Heart left ventricle (tissue), 13 donors: ENCODE measurements around the gene VARS1.

Experiments used
- CTCF ChIP-seq, 12 donors: fragments of 200-600 bp; sonication (generic) in 4 of 12; IDR thresholded peaks; one replicate each; pipeline versions ENCODE4 v1.5.0 to v1.8.0; 2018 to 2022; ENCODE audit warnings: antibody characterized with exemption in 12 of 12, mild to moderate bottlenecking in 5 of 12
- POLR2A ChIP-seq, 2 donors: fragments of 450-650 bp; IDR thresholded peaks; one replicate each; pipeline ENCODE4 v1.6.1; 2017; ENCODE audit warnings: antibody characterized with exemption in 2 of 2, mild to moderate bottlenecking in 2 of 2, moderate library complexity in 2 of 2
- donor health status: ischemic (EF 13 %, LVEDD 7.1; RV severe dilation, severe dysfunction).
- donor health status: DM: no; HTN: yes; CAD: no.
- donor health status: DM: no; HTN: no; CAD: no.
- donor health status: ischemic (EF 25% LVEDD 6.9; RV normal size, moderate dysfunction).
- donor health status: ischemic (EF 25% LVEDD 5.7; RV mildly dilated, moderate dysfunction).
- donor health status: ischemic (EF 35%, LVEDD 5.7; RV mildly dilated, moderate dysfunction).
- donor health status: nonischemic (EF 11% LVEDD 7.7; RV severe dilation, severe dysfunction).
- donor health status: DM: yes; HTN: yes; CAD: no.
- donor health status: PGD.
- donor health status: ischemic (EF 29% LVEDD 5.4; RV normal size, mild dysfunction).
- donor health status: nonischemic (EF 23%, LVEDD 6.1; RV moderate dilation, normal function).

GRCh38 chr6:31813465-31813849, 17.9 kb upstream of the VARS1 start:
- no peak for TF ChIP-seq CTCF (IDR thresholded peaks at IDR 0.05)
- TF ChIP-seq POLR2A (IDR thresholded peaks at IDR 0.05), result no peak
